IMR-90 (cell line): ENCODE results near the gene CEACAM1.

Experiments
- BHLHE40 ChIP-seq: fragments of 150-350 bp; IDR thresholded peaks from 2 replicates; pipeline ENCODE4 v1.6.1; 2016; ENCODE audit warnings: mild to moderate bottlenecking, low read depth, low read length
- CEBPB ChIP-seq: IDR thresholded peaks from 2 replicates; pipeline ENCODE4 v1.6.1; 2012; ENCODE audit warnings: low read depth, low read length, improper control_type of control experiment
- CHD1 ChIP-seq: IDR thresholded peaks from 2 replicates; pipeline ENCODE4 v1.6.1; 2012; ENCODE audit warnings: low read depth, low read length, improper control_type of control experiment
- CTCF ChIP-seq: conservative IDR thresholded peaks from 2 replicates; pipeline ENCODE4 v1.5.1; 2012; ENCODE audit warnings: mild to moderate bottlenecking, low read depth, low read length, improper control_type of control experiment
- FOS ChIP-seq: fragments of 150-350 bp; IDR thresholded peaks from 2 replicates; pipeline ENCODE4 v1.6.1; 2016; ENCODE audit warnings: low read depth, low read length
- MAFK ChIP-seq: IDR thresholded peaks from 2 replicates; pipeline ENCODE4 v1.6.1; 2012; ENCODE audit warnings: low read depth, low read length, improper control_type of control experiment
- MXI1 ChIP-seq: IDR thresholded peaks from 2 replicates; pipeline ENCODE4 v1.6.1; 2012; ENCODE audit warnings: low read depth, mild to moderate bottlenecking, low read length, moderate library complexity, borderline replicate concordance
- POLR2A ChIP-seq: IDR thresholded peaks from 2 replicates; pipeline ENCODE4 v1.6.1; 2012; ENCODE audit warnings: mild to moderate bottlenecking, low read depth, low read length
- RAD21 ChIP-seq: IDR thresholded peaks from 2 replicates; pipeline ENCODE4 v1.6.1; 2012; ENCODE audit warnings: low read length, improper control_type of control experiment
- RCOR1 ChIP-seq: IDR thresholded peaks from 2 replicates; pipeline ENCODE4 v1.6.1; 2012; ENCODE audit warnings: mild to moderate bottlenecking, low read length, improper control_type of control experiment; ENCODE audit not compliant: insufficient replicate concordance

GRCh38 chr19:42473686-42474085, 54.6 kb downstream of the CEACAM1 start:
- no peak for TF ChIP-seq CEBPB
- no peak for TF ChIP-seq POLR2A
- TF ChIP-seq CTCF = no peak
- TF ChIP-seq FOS = no peak
- TF ChIP-seq BHLHE40 = no peak
- no peak for TF ChIP-seq RCOR1
- TF ChIP-seq CHD1 = no peak
- TF ChIP-seq RAD21 = no peak
- no peak for TF ChIP-seq MXI1
- no peak for TF ChIP-seq MAFK
